Fibroblast of lung (primary cell): ENCODE data around the gene DPP7.

ENCODE experiments used
- CTCF ChIP-seq, 2 donors: IDR thresholded peaks in 1 of 2; conservative IDR thresholded peaks in 1 of 2; 1 replicate in 1 of 2; 2 replicates in 1 of 2; pipeline ENCODE4 v1.5.1; 2011 to 2012; ENCODE audit warnings: low read length in 2 of 2, control low read depth in 1 of 2, inconsistent platforms in 1 of 2, low read depth in 1 of 2, mild to moderate bottlenecking in 1 of 2
- EZH2 ChIP-seq: IDR thresholded peaks from 2 replicates; pipeline ENCODE4 v1.5.1; 2012; ENCODE audit warnings: low read length, control low read depth, mild to moderate bottlenecking; ENCODE audit errors: missing control alignments

GRCh38 chr9:137115394-137116026, 977 bp upstream of the DPP7 start:
- TF ChIP-seq CTCF (conservative IDR thresholded peaks at IDR 0.05 in 1 of 2, IDR thresholded peaks at IDR 0.05 in 1 of 2; ENCODE audit: low read depth in 1 of 2, low read length in 2 of 2) (no peak), EZH2 (no peak)
